Naive B cell (primary cell): ENCODE measurements around the gene SLC22A5. TPM values are rescaled to one million over a fixed set of nuclear protein-coding genes. Genes with fewer than 3 reads are reported as not detected.

ENCODE experiments used
- ATAC-seq, 2 donors: fragments of 150-1000 bp; cut with Tn5 transposase; 2 replicates each; pipeline ENCODE4 v1.10.0; 2021; ENCODE audit warnings: low read depth in 2 of 2, mild to moderate bottlenecking in 2 of 2, moderate library complexity in 2 of 2
- DNase-seq: peaks from one replicate; pipeline ENCODE4 v3.0.0; 2022
- H3K27ac Mint-ChIP-seq, 6 donors: one replicate each; pipeline ENCODE4 v1.8.0; 2020 to 2022; ENCODE audit warnings: mild to moderate bottlenecking in 6 of 6, mixed read lengths in 6 of 6, moderate library complexity in 5 of 6, inconsistent platforms in 2 of 6
- H3K27me3 Mint-ChIP-seq, 3 donors: one replicate each; pipeline ENCODE4 v1.8.0; 2021 to 2022; ENCODE audit warnings: mixed read lengths in 3 of 3, mild to moderate bottlenecking in 1 of 3
- H3K36me3 Mint-ChIP-seq, 2 donors: one replicate each; pipeline ENCODE4 v1.8.0; 2020 to 2022; ENCODE audit warnings: mixed read lengths in 2 of 2, inconsistent platforms in 1 of 2, mild to moderate bottlenecking in 1 of 2
- H3K4me1 Mint-ChIP-seq, 3 donors: one replicate each; pipeline ENCODE4 v1.8.0; 2020 to 2022; ENCODE audit warnings: mixed read lengths in 3 of 3, inconsistent platforms in 1 of 3, mild to moderate bottlenecking in 1 of 3, moderate library complexity in 1 of 3
- H3K4me3 Mint-ChIP-seq, 8 donors: one replicate each; pipeline ENCODE4 v1.8.0; 2020 to 2022; ENCODE audit warnings: mild to moderate bottlenecking in 8 of 8, mixed read lengths in 8 of 8, moderate library complexity in 8 of 8, inconsistent platforms in 2 of 8
- H3K9me3 Mint-ChIP-seq, 7 donors: one replicate each; pipeline ENCODE4 v1.8.0; 2020 to 2022; ENCODE audit warnings: mixed read lengths in 7 of 7, mild to moderate bottlenecking in 5 of 7, inconsistent platforms in 2 of 7, moderate library complexity in 1 of 7
- polyA plus RNA-seq, 6 donors: library from polyadenylated mRNA; unstranded; fragments of 300-500 nt; fragmentation: Illumina TruSeq; gene quantifications; one replicate each; pipeline ENCODE4 v1.2.3, GENCODE V29; 2021; ENCODE audit warnings: low read depth in 6 of 6

Gene SLC22A5
- polyA plus RNA-seq, 6 donors from 2014 or later, result 1.5 to 3.1 (median 1.9) TPM

- DNase-seq (no peak), ATAC-seq (no peak)
- Mint-ChIP-seq H3K36me3 (peaks cover 0 to 12% of the 10 kb centered on the region in 2 donors), H3K27ac (peak overlapping the region in 5 of 6 donors; percentile 18 to 98 (median 93)), H3K27me3 (no peaks in the 10 kb centered on the region), H3K4me1 (peaks cover 88 to 99% (median 96%) of the 10 kb centered on the region in 3 donors), H3K9me3 (no peaks in the 10 kb centered on the region), H3K4me3 (peak overlapping the region in 7 of 8 donors; percentile 24 to 85 (median 69))
Observed at GRCh38 chr5:132423438-132423898, 54.0 kb downstream of the SLC22A5 start.

GRCh38 chr5:132424167-132424880, 54.8 kb downstream of the SLC22A5 start:
- ATAC-seq, result no peak
- H3K27me3 Mint-ChIP-seq, result no peaks in the 10 kb centered on the region

GRCh38 chr5:132425009-132425937, 55.8 kb downstream of the SLC22A5 start:
- Mint-ChIP-seq H3K36me3 (peaks cover 0 to 7% of the 10 kb centered on the region in 2 donors), H3K9me3 (no peaks in the 10 kb centered on the region), H3K4me3 (peak overlapping the region; percentile 64 to 90 (median 82)), H3K4me1 (peaks cover 88 to 100% (median 96%) of the 10 kb centered on the region in 3 donors), H3K27me3 (no peaks in the 10 kb centered on the region), H3K27ac (peak overlapping the region; percentile 93 to 99 (median 98))
- DNase-seq (peak; percentile 87), ATAC-seq (peak; percentile 79 to 87)

More at GRCh38 chr5:132424167-132424880, 54.8 kb downstream of the SLC22A5 start:
- DNase-seq, result no peak
- peaks cover 88 to 100% (median 96%) of the 10 kb centered on the region in 3 donors for H3K4me1 Mint-ChIP-seq
- peak overlapping the region in 7 of 8 donors; percentile 64 to 85 (median 69) for H3K4me3 Mint-ChIP-seq
- H3K36me3 Mint-ChIP-seq, result peaks cover 0 to 7% of the 10 kb centered on the region in 2 donors
- H3K9me3 Mint-ChIP-seq, result no peaks in the 10 kb centered on the region
- H3K27ac Mint-ChIP-seq, result peak overlapping the region; percentile 82 to 99 (median 98)

- H3K27ac Mint-ChIP-seq, result peak overlapping the region; percentile 93 to 99 (median 98)
- H3K27me3 Mint-ChIP-seq, result no peaks in the 10 kb centered on the region
- no peak for ATAC-seq
- H3K36me3 Mint-ChIP-seq, result peaks cover 0 to 7% of the 10 kb centered on the region in 2 donors
- no peaks in the 10 kb centered on the region for H3K9me3 Mint-ChIP-seq
- DNase-seq, result no peak
- peaks cover 85 to 100% (median 96%) of the 10 kb centered on the region in 3 donors for H3K4me1 Mint-ChIP-seq
- H3K4me3 Mint-ChIP-seq, result peak overlapping the region; percentile 64 to 90 (median 82)
Observed at GRCh38 chr5:132425975-132426524, 56.5 kb downstream of the SLC22A5 start.

GRCh38 chr5:132426525-132427138, 57.1 kb downstream of the SLC22A5 start:
- DNase-seq, result peak; percentile 36
- no peaks in the 10 kb centered on the region for H3K9me3 Mint-ChIP-seq
- H3K4me3 Mint-ChIP-seq, result peak overlapping the region; percentile 29 to 85 (median 74)
- no peaks in the 10 kb centered on the region for H3K27me3 Mint-ChIP-seq
- H3K27ac Mint-ChIP-seq, result peak overlapping the region; percentile 93 to 99 (median 98)
- H3K4me1 Mint-ChIP-seq, result peaks cover 84 to 99% (median 96%) of the 10 kb centered on the region in 3 donors
- ATAC-seq, result peak in 1 of 2 donors; percentile 9
- peaks cover 0 to 7% of the 10 kb centered on the region in 2 donors for H3K36me3 Mint-ChIP-seq

GRCh38 chr5:132427281-132428146, 58.0 kb downstream of the SLC22A5 start:
- Mint-ChIP-seq H3K9me3 (no peaks in the 10 kb centered on the region), H3K4me1 (peaks cover 86 to 99% (median 99%) of the 10 kb centered on the region in 3 donors), H3K36me3 (peaks cover 0 to 7% of the 10 kb centered on the region in 2 donors), H3K27ac (peak overlapping the region; percentile 88 to 99 (median 98)), H3K4me3 (peak overlapping the region; percentile 53 to 84 (median 80)), H3K27me3 (no peaks in the 10 kb centered on the region)
- ATAC-seq (peak in 1 of 2 donors; percentile 33), DNase-seq (peak; percentile 40)

GRCh38 chr5:132428147-132428482, 58.6 kb downstream of the SLC22A5 start:
- H3K27me3 Mint-ChIP-seq, result no peaks in the 10 kb centered on the region
- ATAC-seq, result no peak
- H3K4me3 Mint-ChIP-seq, result peak overlapping the region; percentile 53 to 84 (median 80)
- peaks cover 0 to 6% of the 10 kb centered on the region in 2 donors for H3K36me3 Mint-ChIP-seq
- no peaks in the 10 kb centered on the region for H3K9me3 Mint-ChIP-seq
- H3K27ac Mint-ChIP-seq, result peak overlapping the region; percentile 88 to 99 (median 98)
- peaks cover 86 to 99% (median 99%) of the 10 kb centered on the region in 3 donors for H3K4me1 Mint-ChIP-seq
- no peak for DNase-seq

- ATAC-seq, result no peak
- H3K27me3 Mint-ChIP-seq, result no peaks in the 10 kb centered on the region
- no peaks in the 10 kb centered on the region for H3K36me3 Mint-ChIP-seq
- H3K9me3 Mint-ChIP-seq, result no peaks in the 10 kb centered on the region
- peaks cover 79 to 97% (median 92%) of the 10 kb centered on the region in 3 donors for H3K4me1 Mint-ChIP-seq
- H3K4me3 Mint-ChIP-seq, result peak overlapping the region in 6 of 8 donors; percentile 53 to 82 (median 70)
- peak overlapping the region; percentile 16 to 99 (median 92) for H3K27ac Mint-ChIP-seq
- no peak for DNase-seq
Observed at GRCh38 chr5:132428484-132429462, 59.3 kb downstream of the SLC22A5 start.

GRCh38 chr5:132429463-132430440, 60.2 kb downstream of the SLC22A5 start:
- H3K4me3 Mint-ChIP-seq, result peak overlapping the region in 7 of 8 donors; percentile 30 to 79 (median 67)
- no peak for DNase-seq
- H3K27ac Mint-ChIP-seq, result peak overlapping the region; percentile 79 to 94 (median 90)
- H3K27me3 Mint-ChIP-seq, result no peaks in the 10 kb centered on the region
- peaks cover 2 to 6% of the 10 kb centered on the region in 2 donors for H3K36me3 Mint-ChIP-seq
- peaks cover 69 to 95% (median 92%) of the 10 kb centered on the region in 3 donors for H3K4me1 Mint-ChIP-seq
- H3K9me3 Mint-ChIP-seq, result no peaks in the 10 kb centered on the region
- ATAC-seq, result no peak

GRCh38 chr5:132430746-132431145, 61.2 kb downstream of the SLC22A5 start:
- Mint-ChIP-seq H3K27ac (peak overlapping the region in 2 of 6 donors; percentile 79 to 86), H3K27me3 (no peaks in the 10 kb centered on the region), H3K36me3 (peaks cover 6 to 9% of the 10 kb centered on the region in 2 donors), H3K9me3 (no peaks in the 10 kb centered on the region), H3K4me1 (peaks cover 65 to 94% (median 92%) of the 10 kb centered on the region in 3 donors), H3K4me3 (peak overlapping the region in 4 of 8 donors; percentile 11 to 74 (median 56))
- DNase-seq (no peak), ATAC-seq (no peak)
